Measurements from ENCODE around the gene C1QC. TPM values are rescaled to one million over a fixed set of nuclear protein-coding genes. Genes with fewer than 3 reads are reported as not detected.
A peak's percentile ranks its signal among the peaks of the same experiment; 100 is the strongest.

The C1QC gene
- total RNA-seq, 3 donors from 2014 or later = 44.3 to 200 (median 189) TPM

- no peak for ATAC-seq
- H3K4me3 ChIP-seq = no peak overlapping the region
- no peak for DNase-seq
- H3K4me1 ChIP-seq (ENCODE audit: low read depth) = no peaks in the 10 kb centered on the region
- intact Hi-C loops (cut with DNase I, micrococcal nuclease) = no loop called here
- H3K36me3 ChIP-seq (ENCODE audit: low read depth) = no peaks in the 10 kb centered on the region
- TF ChIP-seq CTCF (IDR thresholded peaks at IDR 0.05) = no peak
- no peaks in the 10 kb centered on the region for H3K9me3 ChIP-seq
These were observed 37.3 kb upstream of the C1QC start for GRCh38 chr1:22606161-22606560.

GRCh38 chr1:22607154-22607553, 36.3 kb upstream of the C1QC start:
- no peak for DNase-seq
- TF ChIP-seq CTCF (IDR thresholded peaks at IDR 0.05) = no peak
- H3K9me3 ChIP-seq = no peaks in the 10 kb centered on the region
- no peaks in the 10 kb centered on the region for H3K36me3 ChIP-seq (ENCODE audit: low read depth)
- ATAC-seq = no peak
- intact Hi-C loops (cut with DNase I, micrococcal nuclease) = no loop called here
- H3K4me1 ChIP-seq (ENCODE audit: low read depth) = no peaks in the 10 kb centered on the region
- no peak overlapping the region for H3K4me3 ChIP-seq

GRCh38 chr1:22608361-22608760, 35.1 kb upstream of the C1QC start:
- no peaks in the 10 kb centered on the region for H3K9me3 ChIP-seq
- no peak for TF ChIP-seq CTCF (IDR thresholded peaks at IDR 0.05)
- no peak for DNase-seq

GRCh38 chr1:22609291-22609690, 34.1 kb upstream of the C1QC start:
- ATAC-seq = no peak
- TF ChIP-seq CTCF (IDR thresholded peaks at IDR 0.05) = no peak
- DNase-seq = no peak
- intact Hi-C loops (cut with DNase I, micrococcal nuclease) = no loop called here
- H3K9me3 ChIP-seq = no peaks in the 10 kb centered on the region
- no peak overlapping the region for H3K4me3 ChIP-seq
- H3K36me3 ChIP-seq (ENCODE audit: low read depth) = no peaks in the 10 kb centered on the region
- no peaks in the 10 kb centered on the region for H3K4me1 ChIP-seq (ENCODE audit: low read depth)

More at GRCh38 chr1:22608361-22608760, 35.1 kb upstream of the C1QC start:
- ATAC-seq = no peak
- intact Hi-C loops (cut with DNase I, micrococcal nuclease) = no loop called here
- Histone ChIP-seq H3K36me3 (ENCODE audit: low read depth) (no peaks in the 10 kb centered on the region), H3K4me1 (ENCODE audit: low read depth) (no peaks in the 10 kb centered on the region), H3K4me3 (no peak overlapping the region)

- no peak overlapping the region for H3K4me3 ChIP-seq
- no peaks in the 10 kb centered on the region for H3K4me1 ChIP-seq (ENCODE audit: low read depth)
- intact Hi-C loops (cut with DNase I, micrococcal nuclease) = no loop called here
- H3K9me3 ChIP-seq = no peaks in the 10 kb centered on the region
- ATAC-seq (peak; percentile 45), DNase-seq (peak in 2 of 3 donors; percentile 49 to 70)
- no peaks in the 10 kb centered on the region for H3K36me3 ChIP-seq (ENCODE audit: low read depth)
- TF ChIP-seq CTCF (IDR thresholded peaks at IDR 0.05) = no peak
These were observed 31.9 kb upstream of the C1QC start for GRCh38 chr1:22611530-22611947.
